GM23248 (cell line): ENCODE results near the gene DRP2.

Source experiments
- EZH2 ChIP-seq: fragments of 200-600 bp; sonication (generic); IDR thresholded peaks from 2 replicates; pipeline ENCODE4 v1.6.1; 2018; ENCODE audit warnings: antibody characterized with exemption, mild to moderate bottlenecking; ENCODE audit not compliant: insufficient read depth, poor library complexity, severe bottlenecking
- EZH2phosphoT487 ChIP-seq: fragments of 200-600 bp; sonication (generic); IDR thresholded peaks from 2 replicates; pipeline ENCODE4 v1.6.1; 2018; ENCODE audit warnings: antibody characterized with exemption, moderate library complexity, mild to moderate bottlenecking, low read depth; ENCODE audit not compliant: insufficient read depth

DNA sequence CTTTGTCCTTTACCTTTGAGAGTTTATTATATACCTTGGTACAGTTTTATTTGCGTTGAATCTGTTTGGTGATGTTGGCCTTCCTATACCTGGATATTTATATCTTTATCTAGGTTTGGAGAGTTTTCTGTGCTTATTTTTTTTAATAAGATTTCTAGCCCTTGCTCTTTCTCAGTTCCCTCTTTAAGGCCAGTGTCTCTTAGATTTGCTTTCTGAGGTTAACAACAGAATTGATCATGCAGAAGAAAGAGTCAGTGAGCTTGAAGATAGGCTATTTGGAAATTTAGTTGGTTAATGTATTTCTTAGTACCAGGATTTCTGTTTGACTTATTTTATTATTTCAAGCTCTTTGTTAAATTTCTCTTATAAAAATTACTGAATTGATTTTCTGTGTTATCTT is 84.2 kb downstream of the DRP2 start:
- TF ChIP-seq EZH2phosphoT487 (no peak), EZH2 (no peak)
